A549 (cell line): ENCODE results near the gene BNIP5.

Experiments
- BHLHE40 ChIP-seq: IDR thresholded peaks from 2 replicates; pipeline ENCODE4 v1.6.1; 2012; ENCODE audit warnings: low read depth, low read length, inconsistent platforms
- HDAC2 ChIP-seq: fragments of 200-600 bp; sonication (generic); IDR thresholded peaks from 2 replicates; pipeline ENCODE4 v1.6.1; 2016
- KDM1A ChIP-seq: fragments of 200-600 bp; sonication (generic); IDR thresholded peaks from 2 replicates; pipeline ENCODE4 v1.6.1; 2016; ENCODE audit warnings: low read depth, mild to moderate bottlenecking
- POLR2A ChIP-seq: IDR thresholded peaks from 2 replicates; pipeline ENCODE4 v1.6.1; 2012; ENCODE audit warnings: mild to moderate bottlenecking, low read length
- POLR2AphosphoS2 ChIP-seq: conservative IDR thresholded peaks from 2 replicates; pipeline ENCODE4 v1.6.1; 2012; ENCODE audit warnings: low read length, improper control_type of control experiment, inconsistent platforms
- RAD21 ChIP-seq, 2 experiments: fragments of >200 bp in 1 of 2; sonication (Bioruptor Twin) in 1 of 2; formaldehyde crosslinking in 1 of 2; IDR thresholded peaks in 1 of 2; conservative IDR thresholded peaks in 1 of 2; 2 replicates in 1 of 2; 3 replicates in 1 of 2; pipeline ENCODE4 v1.6.1; 2012 to 2018; ENCODE audit warnings: inconsistent platforms in 1 of 2
- RARB ChIP-seq: fragments of 250-450 bp; sonication (Bioruptor Pico); IDR thresholded peaks from 2 replicates; pipeline ENCODE4 v1.8.0; 2021; ENCODE audit warnings: mild to moderate bottlenecking, moderate library complexity
- RFX5 ChIP-seq: fragments of 450-650 bp; IDR thresholded peaks from 2 replicates; pipeline ENCODE4 v1.7.1; 2014; ENCODE audit warnings: antibody characterized with exemption, mild to moderate bottlenecking, moderate library complexity
- RNF2 ChIP-seq: fragments of 200-600 bp; sonication (generic); IDR thresholded peaks from 2 replicates; pipeline ENCODE4 v1.6.1; 2016; ENCODE audit warnings: low read depth, mild to moderate bottlenecking, antibody characterized with exemption, moderate library complexity, borderline replicate concordance
- SMC3 ChIP-seq: fragments of >200 bp; sonication (Bioruptor Twin); formaldehyde crosslinking; IDR thresholded peaks from 3 replicates; pipeline ENCODE4 v1.6.1; 2018; ENCODE audit warnings: inconsistent platforms
- TF ChIP-seq, protein P1 (sequence below): fragments of >200 bp; sonication (Bioruptor Twin); formaldehyde crosslinking; IDR thresholded peaks from 3 replicates; pipeline ENCODE4 v1.5.1; 2016
- TF ChIP-seq, protein P2 (sequence below): fragments of 250-450 bp; sonication (Bioruptor Pico); IDR thresholded peaks from 2 replicates; pipeline ENCODE4 v1.5.0; 2021; ENCODE audit warnings: mild to moderate bottlenecking, moderate library complexity, borderline replicate concordance

DNA sequence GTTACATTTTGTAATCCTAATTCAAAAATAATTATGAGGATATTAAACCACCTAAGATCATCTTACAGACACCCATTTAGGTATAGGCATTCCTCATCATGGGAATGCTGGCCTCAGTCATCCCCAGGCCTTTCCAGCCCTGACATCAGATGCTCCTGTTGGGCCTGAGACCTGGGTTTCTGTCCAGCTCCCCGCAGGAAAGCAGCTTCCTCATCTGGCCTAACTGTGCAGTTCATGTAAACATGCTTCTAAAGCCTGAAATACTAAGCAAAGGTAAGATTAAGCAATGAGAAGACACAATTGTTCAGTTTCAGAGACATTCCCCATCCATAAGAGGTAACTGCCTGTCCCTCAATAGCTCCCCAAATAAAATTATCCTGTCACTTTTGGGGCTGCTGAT, 31.7 kb upstream of the BNIP5 start:
- TF ChIP-seq SMC3 (no peak), RAD21 (conservative IDR thresholded peaks at IDR 0.05 in 1 of 2, IDR thresholded peaks at IDR 0.05 in 1 of 2) (no peak), RNF2 (no peak), BHLHE40 (no peak), POLR2AphosphoS2 (no peak), HDAC2 (no peak), POLR2A (no peak), KDM1A (no peak), RFX5 (no peak), RARB (no peak)
- TF ChIP-seq, protein P1, sequence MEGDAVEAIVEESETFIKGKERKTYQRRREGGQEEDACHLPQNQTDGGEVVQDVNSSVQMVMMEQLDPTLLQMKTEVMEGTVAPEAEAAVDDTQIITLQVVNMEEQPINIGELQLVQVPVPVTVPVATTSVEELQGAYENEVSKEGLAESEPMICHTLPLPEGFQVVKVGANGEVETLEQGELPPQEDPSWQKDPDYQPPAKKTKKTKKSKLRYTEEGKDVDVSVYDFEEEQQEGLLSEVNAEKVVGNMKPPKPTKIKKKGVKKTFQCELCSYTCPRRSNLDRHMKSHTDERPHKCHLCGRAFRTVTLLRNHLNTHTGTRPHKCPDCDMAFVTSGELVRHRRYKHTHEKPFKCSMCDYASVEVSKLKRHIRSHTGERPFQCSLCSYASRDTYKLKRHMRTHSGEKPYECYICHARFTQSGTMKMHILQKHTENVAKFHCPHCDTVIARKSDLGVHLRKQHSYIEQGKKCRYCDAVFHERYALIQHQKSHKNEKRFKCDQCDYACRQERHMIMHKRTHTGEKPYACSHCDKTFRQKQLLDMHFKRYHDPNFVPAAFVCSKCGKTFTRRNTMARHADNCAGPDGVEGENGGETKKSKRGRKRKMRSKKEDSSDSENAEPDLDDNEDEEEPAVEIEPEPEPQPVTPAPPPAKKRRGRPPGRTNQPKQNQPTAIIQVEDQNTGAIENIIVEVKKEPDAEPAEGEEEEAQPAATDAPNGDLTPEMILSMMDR, result no peak
- TF ChIP-seq, protein P2, sequence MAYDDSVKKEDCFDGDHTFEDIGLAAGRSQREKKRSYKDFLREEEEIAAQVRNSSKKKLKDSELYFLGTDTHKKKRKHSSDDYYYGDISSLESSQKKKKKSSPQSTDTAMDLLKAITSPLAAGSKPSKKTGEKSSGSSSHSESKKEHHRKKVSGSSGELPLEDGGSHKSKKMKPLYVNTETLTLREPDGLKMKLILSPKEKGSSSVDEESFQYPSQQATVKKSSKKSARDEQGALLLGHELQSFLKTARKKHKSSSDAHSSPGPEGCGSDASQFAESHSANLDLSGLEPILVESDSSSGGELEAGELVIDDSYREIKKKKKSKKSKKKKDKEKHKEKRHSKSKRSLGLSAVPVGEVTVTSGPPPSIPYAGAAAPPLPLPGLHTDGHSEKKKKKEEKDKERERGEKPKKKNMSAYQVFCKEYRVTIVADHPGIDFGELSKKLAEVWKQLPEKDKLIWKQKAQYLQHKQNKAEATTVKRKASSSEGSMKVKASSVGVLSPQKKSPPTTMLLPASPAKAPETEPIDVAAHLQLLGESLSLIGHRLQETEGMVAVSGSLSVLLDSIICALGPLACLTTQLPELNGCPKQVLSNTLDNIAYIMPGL (CRISPR knock-in tag), result no peak
